Vagina (tissue), 2 donors: ENCODE measurements around the gene CACNA1C. TPM values are rescaled to one million over a fixed set of nuclear protein-coding genes. Genes with fewer than 3 reads are reported as not detected.

Experiments
- DNase-seq, 2 donors: peaks; one replicate each; pipeline ENCODE4 v3.0.0-alpha.2; 2017; ENCODE audit errors: extremely low spot score in 2 of 2
- H3K27ac ChIP-seq: fragments of 200-600 bp; sonication (generic); one replicate; pipeline ENCODE4 v1.5.1; 2019
- H3K27me3 ChIP-seq: fragments of 200-600 bp; sonication (generic); one replicate; pipeline ENCODE4 v1.5.1; 2019
- H3K36me3 ChIP-seq, 2 donors: fragments of 200-600 bp; sonication (generic); one replicate each; pipeline ENCODE4 v1.5.1; 2017 to 2019
- H3K4me1 ChIP-seq: fragments of 200-600 bp; sonication (generic); one replicate; pipeline ENCODE4 v1.5.1; 2019
- H3K4me3 ChIP-seq, 2 donors: fragments of 200-600 bp; sonication (generic); 1 replicate in 1 of 2; 2 replicates in 1 of 2; pipeline ENCODE4 v1.5.1; 2016 to 2019
- H3K9me3 ChIP-seq: fragments of 200-600 bp; sonication (generic); one replicate; pipeline ENCODE4 v1.5.1; 2019
- CTCF ChIP-seq, 3 experiments: fragments of 450-650 bp in 2 of 3; fragments of 200-600 bp in 1 of 3; sonication (generic) in 1 of 3; IDR thresholded peaks; one replicate each; pipeline ENCODE4 v1.5.1; 2017 to 2019; ENCODE audit warnings: antibody characterized with exemption in 3 of 3, mild to moderate bottlenecking in 2 of 3, moderate library complexity in 2 of 3
- POLR2A ChIP-seq, 2 donors: fragments of 450-650 bp; IDR thresholded peaks; one replicate each; pipeline ENCODE4 v1.6.1; 2017; ENCODE audit warnings: antibody characterized with exemption in 2 of 2, mild to moderate bottlenecking in 2 of 2, moderate library complexity in 2 of 2
- POLR2AphosphoS5 ChIP-seq, 2 donors: sonication (generic); formaldehyde crosslinking; IDR thresholded peaks; one replicate each; pipeline ENCODE4 v1.9.0; 2017; ENCODE audit warnings: antibody characterized with exemption in 2 of 2, mild to moderate bottlenecking in 2 of 2, low read depth in 1 of 2; ENCODE audit not compliant: insufficient read depth in 1 of 2
- intact Hi-C: fragments of 100-400 bp; cut with DNase I; formaldehyde crosslinking; loops from one replicate; pipeline ENCODE4 v1.15.1; 2023
- total RNA-seq: library from RNA; depleted of rRNA; stranded (reverse); fragments of >200 nt; gene quantifications from one replicate; pipeline ENCODE4 v1.2.3, GENCODE V29; 2016

CACNA1C gene
- total RNA-seq, 1 donor from 2014 or later, result 9.8 TPM

DNA sequence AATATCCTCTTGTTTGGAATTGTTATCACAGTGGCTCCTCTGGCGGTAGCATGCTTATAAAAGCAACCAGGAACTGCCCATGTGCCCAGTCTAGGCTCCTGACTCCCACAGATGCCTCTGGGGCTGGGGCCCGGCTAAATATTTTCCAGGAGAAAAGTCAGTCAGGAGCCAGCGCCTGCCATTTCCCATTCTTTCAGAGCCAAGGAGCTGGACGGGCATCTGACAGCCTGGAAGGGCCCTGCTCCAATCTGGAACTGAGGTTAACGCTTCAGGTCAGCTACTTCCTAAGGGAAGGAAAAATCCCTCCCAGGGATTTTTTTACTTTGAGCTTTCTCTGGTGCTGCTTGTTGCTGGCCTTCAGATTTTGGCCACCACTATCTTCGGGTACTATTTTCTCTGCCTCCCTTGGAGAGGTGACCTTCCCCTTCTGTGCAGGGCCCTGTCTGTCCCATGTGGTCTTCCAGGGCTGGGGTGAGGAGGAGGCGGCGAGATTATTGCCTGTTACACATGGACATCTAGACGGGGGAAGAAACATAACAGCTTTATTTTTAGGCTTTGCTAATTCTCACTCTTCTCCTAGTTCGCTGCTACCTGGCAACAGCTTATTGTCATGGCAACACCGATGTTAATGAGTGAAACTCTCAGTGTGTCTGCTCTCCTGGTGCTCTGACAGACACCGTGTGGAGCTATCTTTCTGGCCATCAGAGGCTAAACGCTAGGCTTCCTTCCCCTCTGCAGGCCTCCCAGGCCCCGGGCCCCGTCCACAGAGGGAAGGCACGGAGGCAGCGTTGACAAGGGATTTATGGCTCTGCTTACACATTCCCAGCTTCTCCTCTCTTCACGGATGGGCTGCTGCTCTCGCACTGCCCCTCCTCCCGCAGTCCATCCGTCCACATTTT lies 160.4 kb downstream of the CACNA1C start:
- intact Hi-C loops, result no loop called here
- H3K27ac ChIP-seq, result peak overlapping the region; percentile 20

GRCh38 chr12:2214411-2214810 lies 161.6 kb downstream of the CACNA1C start:
- Histone ChIP-seq H3K4me1 (peaks cover 15% of the 10 kb centered on the region), H3K36me3 (no peaks in the 10 kb centered on the region), H3K4me3 (no peak overlapping the region), H3K27me3 (no peaks in the 10 kb centered on the region), H3K27ac (no peak overlapping the region), H3K9me3 (no peaks in the 10 kb centered on the region)
- TF ChIP-seq CTCF (IDR thresholded peaks at IDR 0.05) (no peak), POLR2AphosphoS5 (IDR thresholded peaks at IDR 0.05; ENCODE audit: insufficient read depth in 1 of 2, low read depth in 1 of 2) (no peak), POLR2A (IDR thresholded peaks at IDR 0.05) (no peak)
- intact Hi-C loops, result no loop called here
- no peak for DNase-seq

More for the DNA sequence above, 160.4 kb downstream of the CACNA1C start:
- Histone ChIP-seq H3K36me3 (no peaks in the 10 kb centered on the region), H3K4me3 (no peak overlapping the region), H3K9me3 (no peaks in the 10 kb centered on the region), H3K4me1 (peaks cover 15% of the 10 kb centered on the region), H3K27me3 (no peaks in the 10 kb centered on the region)
- TF ChIP-seq CTCF (IDR thresholded peaks at IDR 0.05), result no peak
- TF ChIP-seq POLR2AphosphoS5 (IDR thresholded peaks at IDR 0.05; ENCODE audit: insufficient read depth in 1 of 2, low read depth in 1 of 2), result no peak
- no peak for TF ChIP-seq POLR2A (IDR thresholded peaks at IDR 0.05)
- no peak for DNase-seq

DNA sequence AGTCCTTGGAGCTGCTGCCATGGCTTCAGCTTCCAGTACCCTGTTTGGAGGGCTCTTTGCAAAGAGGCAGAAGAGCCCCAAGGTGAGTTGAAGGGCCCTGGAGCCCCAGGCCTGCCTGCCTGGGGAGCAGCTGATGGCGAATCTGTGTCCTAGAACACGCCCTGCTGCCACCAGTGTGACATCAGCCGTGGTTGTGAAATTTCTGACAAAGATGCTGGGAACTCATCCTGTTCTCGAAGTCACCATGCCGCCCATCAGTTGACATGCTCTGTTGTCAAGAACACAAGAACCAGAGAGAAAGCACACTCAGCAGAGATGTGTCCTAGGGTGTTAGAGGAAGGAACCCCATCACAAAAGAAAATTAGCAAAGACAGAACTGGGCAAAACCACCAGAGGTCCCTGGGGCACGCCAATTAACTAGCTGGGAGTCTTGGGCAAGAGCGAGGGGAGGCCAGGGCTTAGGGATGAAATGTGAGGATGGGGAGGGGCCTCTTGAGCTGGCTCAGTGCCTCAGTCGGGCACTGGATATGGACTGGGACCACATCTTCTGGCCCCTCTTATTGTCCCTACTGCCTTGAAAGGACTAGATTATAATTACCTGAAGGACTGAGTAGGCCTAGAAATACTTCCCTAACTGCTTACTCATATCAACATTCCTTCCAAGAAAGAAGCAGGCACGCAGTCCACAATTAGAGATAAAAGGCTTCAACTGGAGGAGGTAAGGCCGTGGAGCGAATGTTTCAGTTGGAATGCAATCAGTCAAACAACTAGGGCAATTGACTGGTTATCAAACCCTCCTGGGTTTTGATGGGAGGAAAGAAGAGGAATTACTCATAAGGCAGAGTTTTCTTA lies 163.1 kb downstream of the CACNA1C start:
- TF ChIP-seq POLR2AphosphoS5 (IDR thresholded peaks at IDR 0.05; ENCODE audit: insufficient read depth in 1 of 2, low read depth in 1 of 2) (no peak), CTCF (IDR thresholded peaks at IDR 0.05) (no peak), POLR2A (IDR thresholded peaks at IDR 0.05) (no peak)
- intact Hi-C loops, result no loop called here
- no peak overlapping the region for H3K4me3 ChIP-seq
- H3K9me3 ChIP-seq, result no peaks in the 10 kb centered on the region
- DNase-seq, result no peak
- H3K4me1 ChIP-seq, result peaks cover 15% of the 10 kb centered on the region
- H3K27me3 ChIP-seq, result no peaks in the 10 kb centered on the region
- no peaks in the 10 kb centered on the region for H3K36me3 ChIP-seq
- no peak overlapping the region for H3K27ac ChIP-seq

DNA sequence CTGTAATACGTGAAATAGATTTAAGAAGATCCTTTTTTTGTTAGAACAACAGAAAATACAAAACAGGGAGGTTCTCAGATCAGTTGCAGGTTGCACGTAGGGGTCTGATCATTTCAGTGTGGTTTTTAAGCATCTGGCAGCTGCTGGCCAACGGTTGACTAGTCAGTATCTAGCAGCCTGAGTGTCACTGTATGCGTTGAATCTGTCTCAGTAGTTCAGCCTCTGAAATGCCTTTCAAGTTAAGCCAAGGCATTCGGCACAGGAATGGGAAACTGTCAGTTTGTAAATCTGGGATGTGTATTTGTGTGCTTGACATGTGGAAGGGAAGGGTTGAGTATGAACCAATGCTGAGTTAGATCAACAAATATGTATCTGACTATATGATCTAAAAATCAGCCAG lies 165.9 kb downstream of the CACNA1C start:
- intact Hi-C loops, result no loop called here
- Histone ChIP-seq H3K27me3 (no peaks in the 10 kb centered on the region), H3K4me1 (peaks cover 5% of the 10 kb centered on the region), H3K36me3 (no peaks in the 10 kb centered on the region), H3K4me3 (no peak overlapping the region), H3K27ac (no peak overlapping the region), H3K9me3 (no peaks in the 10 kb centered on the region)
- no peak for TF ChIP-seq POLR2A (IDR thresholded peaks at IDR 0.05)
- no peak for TF ChIP-seq CTCF (IDR thresholded peaks at IDR 0.05)
- no peak for TF ChIP-seq POLR2AphosphoS5 (IDR thresholded peaks at IDR 0.05; ENCODE audit: insufficient read depth in 1 of 2, low read depth in 1 of 2)
- no peak for DNase-seq
